ENCODE results near the gene ANKRD23.

The ANKRD23 gene

DNA sequence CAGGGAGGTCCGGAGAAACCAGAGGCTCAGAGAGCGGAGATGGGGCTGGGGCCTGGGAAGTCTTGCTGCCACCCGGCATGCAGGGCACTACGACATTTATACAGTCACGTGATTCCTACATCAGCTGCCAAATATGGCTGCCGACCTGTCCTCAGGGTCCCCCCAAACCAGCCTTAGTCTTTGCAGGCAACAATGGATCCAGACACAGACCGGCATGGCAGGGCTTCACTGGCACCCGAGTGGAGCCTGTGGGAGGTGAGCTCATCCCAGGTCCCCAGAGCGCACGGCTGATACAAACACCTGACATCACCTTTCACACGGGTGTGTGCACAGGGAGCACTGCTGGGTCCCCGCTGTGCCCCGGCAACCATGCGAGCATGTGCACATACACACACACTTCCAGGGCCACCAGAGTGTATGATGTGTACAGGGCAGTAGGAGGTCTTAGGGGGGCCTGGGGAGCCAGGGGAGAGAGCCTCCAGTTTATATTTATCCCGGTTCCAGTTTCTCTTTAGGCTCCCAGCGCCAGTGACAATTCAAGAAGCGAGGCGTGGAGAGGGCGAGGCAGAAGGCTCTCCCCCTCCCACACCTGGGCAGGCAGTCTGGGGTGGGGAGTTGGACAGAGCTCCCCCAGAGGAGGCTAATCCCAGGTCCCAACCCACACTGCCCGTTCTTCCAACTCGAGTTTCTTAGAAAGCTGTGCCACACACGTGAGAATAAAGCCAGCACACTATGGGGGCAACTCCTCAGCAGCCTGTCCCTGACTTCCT lies 23.4 kb upstream of the ANKRD23 start:
- ChIA-PET POLR2A (interaction anchor here (1.0 to 3.6 kb wide), 3 partner anchors 8 to 104 kb away, joined by 3 to 58 read pairs (median 3); partner anchors contain the start of gene ANKRD39), CTCF (interaction anchor here (0.7 to 2.1 kb wide), 2 partner anchors 9 to 84 kb away, joined by 3 to 17 read pairs; partner anchors contain the start of gene ANKRD39)
- no peak for TF ChIP-seq FOXK2 (IDR thresholded peaks at IDR 0.05)
- TF ChIP-seq HDGF (IDR thresholded peaks at IDR 0.05; ENCODE audit: borderline replicate concordance), result no peak
- TF ChIP-seq LEF1 (IDR thresholded peaks at IDR 0.05; ENCODE audit: borderline replicate concordance), result no peak
- no peak for TF ChIP-seq ARNT (IDR thresholded peaks at IDR 0.05)
- TF ChIP-seq ELF4 (IDR thresholded peaks at IDR 0.05), result no peak
- TF ChIP-seq FOXM1 (IDR thresholded peaks at IDR 0.05; ENCODE audit: borderline replicate concordance), result no peak
- no peak for TF ChIP-seq SP1 (IDR thresholded peaks at IDR 0.05)
- no peak for TF ChIP-seq TARDBP (IDR thresholded peaks at IDR 0.05)
- TF ChIP-seq ZNF384 (IDR thresholded peaks at IDR 0.05), result no peak
- TF ChIP-seq FOXA1 (IDR thresholded peaks at IDR 0.05), result no peak
- no peak for TF ChIP-seq BHLHE40 (IDR thresholded peaks at IDR 0.05; ENCODE audit: borderline replicate concordance)
- TF ChIP-seq CTBP1 (IDR thresholded peaks at IDR 0.05; ENCODE audit: borderline replicate concordance), result no peak
- TF ChIP-seq, protein P1, sequence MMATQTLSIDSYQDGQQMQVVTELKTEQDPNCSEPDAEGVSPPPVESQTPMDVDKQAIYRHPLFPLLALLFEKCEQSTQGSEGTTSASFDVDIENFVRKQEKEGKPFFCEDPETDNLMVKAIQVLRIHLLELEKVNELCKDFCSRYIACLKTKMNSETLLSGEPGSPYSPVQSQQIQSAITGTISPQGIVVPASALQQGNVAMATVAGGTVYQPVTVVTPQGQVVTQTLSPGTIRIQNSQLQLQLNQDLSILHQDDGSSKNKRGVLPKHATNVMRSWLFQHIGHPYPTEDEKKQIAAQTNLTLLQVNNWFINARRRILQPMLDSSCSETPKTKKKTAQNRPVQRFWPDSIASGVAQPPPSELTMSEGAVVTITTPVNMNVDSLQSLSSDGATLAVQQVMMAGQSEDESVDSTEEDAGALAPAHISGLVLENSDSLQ (IDR thresholded peaks at IDR 0.05), result no peak
- TF ChIP-seq L3MBTL2 (conservative IDR thresholded peaks at IDR 0.05), result no peak
- TF ChIP-seq NFRKB (IDR thresholded peaks at IDR 0.05), result no peak
- no peak for TF ChIP-seq SUZ12 (IDR thresholded peaks at IDR 0.05)
- DNase-seq (ENCODE audit: extremely low spot score), result no peak

DNA sequence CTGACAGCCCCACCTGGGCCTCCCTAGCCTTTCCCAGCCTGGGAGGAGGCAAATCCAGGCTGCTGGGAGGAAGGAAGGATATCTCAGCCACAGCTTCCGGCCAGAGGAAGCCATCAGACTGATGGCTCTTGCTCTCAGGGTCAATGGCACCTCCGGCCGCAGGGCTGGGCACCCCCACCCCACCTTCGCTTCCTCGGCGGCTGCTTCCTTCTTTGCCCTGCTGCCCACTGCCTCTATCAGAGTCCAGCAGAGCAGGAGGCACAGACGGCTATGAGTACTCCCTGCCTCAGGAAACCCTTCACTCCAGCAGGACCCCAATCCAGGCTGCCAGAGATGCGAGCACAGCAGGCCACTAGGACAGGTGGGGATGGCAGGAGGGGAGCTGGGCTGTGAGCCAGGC lies 22.8 kb upstream of the ANKRD23 start:
- CTCF ChIA-PET, result interaction anchor here (0.7 kb wide), 1 partner anchor 84 kb away, joined by 3 read pairs; no protein-coding TSS in a partner anchor
- DNase-seq (ENCODE audit: extremely low spot score), result no peak
- POLR2A ChIA-PET, result interaction anchor here (3.6 kb wide), 1 partner anchor 8 kb away, joined by 58 read pairs; the partner anchor contains the start of gene ANKRD39
- TF ChIP-seq FOXM1 (IDR thresholded peaks at IDR 0.05; ENCODE audit: borderline replicate concordance), result no peak
- TF ChIP-seq, protein P1 (IDR thresholded peaks at IDR 0.05), result no peak

DNA sequence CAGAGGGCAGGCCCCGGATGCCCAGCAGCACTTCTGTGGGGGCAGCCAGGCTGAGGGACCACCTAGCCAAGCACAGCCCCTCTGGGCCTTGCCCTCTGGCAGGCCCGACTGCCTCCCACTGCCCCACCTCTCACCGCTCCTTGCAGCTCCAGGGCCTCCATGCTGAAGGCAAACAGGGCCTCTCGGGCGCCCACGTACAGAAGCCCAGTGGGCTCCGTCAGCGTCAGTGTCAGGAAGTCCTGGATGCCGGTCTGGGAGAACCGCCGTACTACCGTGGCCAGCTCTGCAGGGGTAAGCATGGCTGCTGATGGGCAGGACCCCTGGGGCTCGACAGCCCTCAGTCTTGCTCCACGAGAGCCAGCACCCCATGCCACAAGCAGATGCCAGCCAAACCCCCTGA lies 22.3 kb upstream of the ANKRD23 start:
- ChIA-PET CTCF (interaction anchor here (0.7 kb wide), 1 partner anchor 85 kb away, joined by 3 read pairs; no protein-coding TSS in a partner anchor), POLR2A (no interaction called here)
- no peak for DNase-seq (ENCODE audit: extremely low spot score)
- no peak for TF ChIP-seq ZNF384 (IDR thresholded peaks at IDR 0.05)
- TF ChIP-seq SUZ12 (IDR thresholded peaks at IDR 0.05), result no peak
- TF ChIP-seq BHLHE40 (IDR thresholded peaks at IDR 0.05; ENCODE audit: borderline replicate concordance), result no peak
- TF ChIP-seq HDGF (IDR thresholded peaks at IDR 0.05; ENCODE audit: borderline replicate concordance), result no peak
- no peak for TF ChIP-seq LEF1 (IDR thresholded peaks at IDR 0.05; ENCODE audit: borderline replicate concordance)
- TF ChIP-seq SP1 (IDR thresholded peaks at IDR 0.05), result no peak
- TF ChIP-seq FOXK2 (IDR thresholded peaks at IDR 0.05), result no peak
- TF ChIP-seq FOXM1 (IDR thresholded peaks at IDR 0.05; ENCODE audit: borderline replicate concordance), result no peak
- TF ChIP-seq, protein P1 (IDR thresholded peaks at IDR 0.05), result no peak
- no peak for TF ChIP-seq ARNT (IDR thresholded peaks at IDR 0.05)
- no peak for TF ChIP-seq TARDBP (IDR thresholded peaks at IDR 0.05)
- no peak for TF ChIP-seq L3MBTL2 (conservative IDR thresholded peaks at IDR 0.05)
- TF ChIP-seq NFRKB (IDR thresholded peaks at IDR 0.05), result no peak
- TF ChIP-seq CTBP1 (IDR thresholded peaks at IDR 0.05; ENCODE audit: borderline replicate concordance), result no peak
- TF ChIP-seq FOXA1 (IDR thresholded peaks at IDR 0.05), result no peak
- no peak for TF ChIP-seq ELF4 (IDR thresholded peaks at IDR 0.05)

DNA sequence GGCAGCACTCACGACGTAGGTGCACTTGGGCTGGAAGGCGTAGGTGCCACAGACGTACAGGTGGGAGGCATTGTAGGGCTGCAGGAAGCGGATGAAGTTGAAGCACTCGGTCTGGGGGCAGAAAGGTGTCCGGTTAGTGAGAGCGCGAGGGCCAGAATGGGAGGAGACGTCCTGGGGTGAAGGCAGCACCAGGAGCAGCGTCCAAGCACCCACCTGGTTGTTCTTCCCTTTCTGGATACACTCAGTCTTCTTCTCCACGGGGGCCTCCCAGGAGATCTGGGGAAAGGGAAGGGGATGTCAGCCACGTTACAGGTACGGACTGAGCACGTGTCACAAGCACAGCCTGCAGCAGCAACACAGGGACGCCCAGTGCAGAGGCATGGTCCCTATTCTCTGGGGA lies 21.8 kb upstream of the ANKRD23 start:
- no peak for TF ChIP-seq BHLHE40 (IDR thresholded peaks at IDR 0.05; ENCODE audit: borderline replicate concordance)
- no peak for TF ChIP-seq ARNT (IDR thresholded peaks at IDR 0.05)
- TF ChIP-seq FOXA1 (IDR thresholded peaks at IDR 0.05), result no peak
- TF ChIP-seq FOXK2 (IDR thresholded peaks at IDR 0.05), result no peak
- TF ChIP-seq L3MBTL2 (conservative IDR thresholded peaks at IDR 0.05), result no peak
- no peak for TF ChIP-seq LEF1 (IDR thresholded peaks at IDR 0.05; ENCODE audit: borderline replicate concordance)
- no peak for TF ChIP-seq SP1 (IDR thresholded peaks at IDR 0.05)
- TF ChIP-seq, protein P1 (IDR thresholded peaks at IDR 0.05), result no peak
- TF ChIP-seq ZNF384 (IDR thresholded peaks at IDR 0.05), result no peak
- TF ChIP-seq HDGF (IDR thresholded peaks at IDR 0.05; ENCODE audit: borderline replicate concordance), result no peak
- no peak for TF ChIP-seq TARDBP (IDR thresholded peaks at IDR 0.05)
- TF ChIP-seq FOXM1 (IDR thresholded peaks at IDR 0.05; ENCODE audit: borderline replicate concordance), result no peak
- TF ChIP-seq SUZ12 (IDR thresholded peaks at IDR 0.05), result no peak
- TF ChIP-seq NFRKB (IDR thresholded peaks at IDR 0.05), result no peak
- no peak for TF ChIP-seq ELF4 (IDR thresholded peaks at IDR 0.05)
- TF ChIP-seq CTBP1 (IDR thresholded peaks at IDR 0.05; ENCODE audit: borderline replicate concordance), result no peak
- ChIA-PET CTCF (no interaction called here), POLR2A (no interaction called here)
- DNase-seq (ENCODE audit: extremely low spot score), result no peak

DNA sequence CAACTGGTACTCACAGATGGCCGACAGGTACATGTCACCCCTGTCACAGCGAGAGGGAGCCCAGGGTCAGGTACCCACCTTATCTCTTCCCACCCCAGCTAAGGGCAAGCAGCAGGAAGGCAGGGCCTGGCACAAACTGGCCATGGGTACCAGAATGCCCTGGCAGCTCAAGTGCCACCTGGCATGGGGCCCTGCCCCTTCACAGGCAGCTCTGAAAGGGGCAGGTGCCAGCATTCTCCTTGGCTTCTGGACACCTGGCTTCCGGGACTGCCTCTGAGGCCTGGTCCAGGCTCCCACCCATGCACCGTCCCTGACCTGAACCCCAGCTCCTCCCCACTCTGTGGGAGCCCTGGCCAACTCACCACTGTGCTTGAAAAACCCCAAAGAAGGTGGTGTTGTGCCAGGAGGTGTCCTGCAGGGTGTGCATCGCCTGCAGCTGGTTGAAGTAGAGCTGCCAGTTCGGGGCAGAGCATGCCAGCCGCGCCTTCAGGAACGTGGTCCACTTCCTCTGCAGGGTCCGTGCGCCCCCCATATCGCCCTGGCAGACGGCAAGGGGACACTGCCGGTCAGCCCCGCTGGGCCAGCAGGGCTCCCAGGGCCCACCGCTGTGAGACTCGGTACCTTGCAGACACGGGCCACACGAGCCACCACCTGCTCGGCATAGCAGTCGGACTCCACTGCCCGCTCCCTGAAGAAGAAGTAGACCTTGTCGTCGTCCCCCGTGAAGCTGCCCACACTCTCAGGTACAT lies 20.7 kb upstream of the ANKRD23 start:
- DNase-seq (ENCODE audit: extremely low spot score), result no peak
- no peak for TF ChIP-seq ARNT (IDR thresholded peaks at IDR 0.05)
- CTCF ChIA-PET, result no interaction called here
- POLR2A ChIA-PET, result no interaction called here

Measured in HEK293T (cell line).